Esophagus (tissue), 2 donors: ENCODE results near the gene LCN1. TPM values are rescaled to one million over a fixed set of nuclear protein-coding genes. Genes with fewer than 3 reads are reported as not detected.
"Not testable (repeated sequence)": the region's sequence is repeated elsewhere in the genome, so short reads cannot be mapped to it uniquely, and the experiment has no call there.

Source experiments
- H3K27ac ChIP-seq, 2 donors: one replicate each; pipeline ENCODE4 v1.5.1; 2013; ENCODE audit warnings: low read depth in 2 of 2, mild to moderate bottlenecking in 2 of 2, inconsistent platforms in 1 of 2, low read length in 1 of 2, moderate library complexity in 1 of 2
- H3K27me3 ChIP-seq, 2 donors: one replicate each; pipeline ENCODE4 v1.6.1; 2013; ENCODE audit warnings: low read length in 2 of 2, control low read depth in 1 of 2, mild to moderate bottlenecking in 1 of 2; ENCODE audit not compliant: insufficient read depth in 2 of 2, control insufficient read depth in 1 of 2
- H3K36me3 ChIP-seq, 2 donors: one replicate each; pipeline ENCODE4 v1.6.1; 2013; ENCODE audit warnings: low read length in 1 of 2; ENCODE audit not compliant: control insufficient read depth in 2 of 2, insufficient read depth in 2 of 2
- H3K4me1 ChIP-seq, 2 donors: one replicate each; pipeline ENCODE4 v1.6.1; 2013; ENCODE audit warnings: low read length in 1 of 2; ENCODE audit not compliant: control insufficient read depth in 2 of 2, insufficient read depth in 2 of 2
- H3K4me3 ChIP-seq, 2 donors: one replicate each; pipeline ENCODE4 v1.5.1; 2013; ENCODE audit warnings: low read length in 2 of 2, mild to moderate bottlenecking in 2 of 2, low read depth in 1 of 2, moderate library complexity in 1 of 2
- H3K9me3 ChIP-seq, 2 donors: one replicate each; pipeline ENCODE4 v1.6.1; 2013; ENCODE audit warnings: mild to moderate bottlenecking in 2 of 2, low read depth in 1 of 2, low read length in 1 of 2, moderate library complexity in 1 of 2; ENCODE audit not compliant: control insufficient read depth in 2 of 2, insufficient read depth in 1 of 2
- WGBS, 2 donors: extraction: QIAGEN DNeasy Blood & Tissue Kit; methylation state at CpG; one replicate each; pipeline ENCODE4 v1.1.7; 2013; 5-methylcytosine and 5-hydroxymethylcytosine counted together
- polyA plus RNA-seq, 2 donors: library from polyadenylated mRNA; stranded (reverse); fragments of 200-250 nt; gene quantifications; one replicate each; pipeline ENCODE4 v1.2.3, GENCODE V29; 2013
- donor health status: healthy with polysubstance abuse.
- donor health status: Bipolar disorder and iron deficiency.

The LCN1 gene
- polyA plus RNA-seq, 2 donors, result not detected

DNA sequence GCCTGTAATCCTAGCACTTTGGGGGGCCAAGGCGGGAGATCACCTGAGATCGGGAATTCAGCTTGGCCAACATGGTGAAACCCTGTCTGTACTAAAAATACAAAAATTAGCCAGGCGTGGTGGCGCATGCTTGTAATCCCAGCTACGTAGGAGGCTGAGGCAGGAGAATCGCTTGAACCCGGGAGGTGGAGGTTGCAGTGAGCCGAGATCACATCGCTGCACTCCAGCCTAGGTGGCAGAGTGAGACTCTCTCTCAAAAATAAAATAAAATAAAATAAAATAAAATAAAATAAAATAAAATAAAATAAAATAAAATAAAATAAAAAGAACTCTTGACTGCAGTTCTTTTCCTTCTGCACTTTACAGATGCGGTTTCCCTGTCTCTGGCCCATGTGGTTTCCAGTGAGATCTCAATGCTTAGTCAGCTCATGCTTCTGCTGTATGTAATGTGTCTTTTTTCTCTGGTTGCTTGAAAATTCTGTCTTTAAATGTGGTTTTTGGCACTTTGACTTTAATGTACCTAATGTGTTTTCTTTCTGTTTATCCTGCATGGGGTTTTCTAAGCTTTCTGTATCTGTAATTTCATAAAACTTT is 7.7 kb downstream of the LCN1 start:
- not testable (repeated sequence) for H3K4me1 ChIP-seq, H3K4me3 ChIP-seq, H3K27me3 ChIP-seq, H3K27ac ChIP-seq, H3K9me3 ChIP-seq, H3K36me3 ChIP-seq
- whole genome bisulfite sequencing, 2 donors, result 93 to 94% methylated on average over 10 of the region's 10 CpGs

DNA sequence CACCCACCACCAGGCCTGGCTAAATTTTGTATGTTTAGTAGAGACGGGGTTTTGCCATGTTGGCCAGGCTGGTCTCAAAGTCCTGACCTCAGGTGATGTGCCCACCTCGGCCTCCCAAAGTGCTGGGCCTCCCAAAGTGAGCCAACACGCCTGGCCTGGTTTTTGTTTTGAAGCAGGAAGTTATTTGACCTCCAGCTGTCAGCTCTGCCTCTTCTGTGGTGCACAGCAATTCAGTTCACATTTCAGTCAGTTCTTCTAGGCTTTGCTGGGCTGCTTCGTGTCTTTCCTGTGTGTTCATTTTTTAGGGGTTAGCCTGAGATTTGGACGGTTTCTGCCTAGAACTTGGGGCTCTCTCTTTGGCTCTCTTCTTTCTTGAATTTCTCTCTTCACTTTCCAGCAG is 8.9 kb downstream of the LCN1 start:
- Histone ChIP-seq H3K9me3 (no peaks in the 10 kb centered on the region), H3K27ac (no peak overlapping the region), H3K36me3 (no peaks in the 10 kb centered on the region), H3K4me3 (no peak overlapping the region), H3K4me1 (no peaks in the 10 kb centered on the region), H3K27me3 (no peaks in the 10 kb centered on the region)
- WGBS, 2 donors, result 70 to 74% methylated on average over 5 of the region's 5 CpGs

DNA sequence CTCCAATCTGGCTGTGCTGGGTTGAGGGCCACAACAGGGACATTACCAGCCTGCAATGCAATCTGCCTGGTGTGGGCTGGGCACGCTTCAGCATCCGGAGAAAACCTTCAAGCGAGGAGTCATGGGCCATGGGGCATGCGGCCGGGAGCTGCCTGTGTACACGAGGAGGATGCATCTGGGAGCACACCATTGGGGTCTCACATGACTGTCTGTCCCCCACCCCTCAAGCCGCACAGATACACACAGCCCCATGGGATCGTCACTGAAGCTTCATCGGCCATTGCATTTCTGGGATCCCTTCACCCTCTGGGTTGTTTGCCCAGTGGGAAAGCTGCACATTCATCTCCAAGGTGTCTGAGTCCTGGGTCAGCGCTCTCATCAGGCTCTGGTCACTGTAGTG is 9.9 kb downstream of the LCN1 start:
- H3K27me3 ChIP-seq, result no peaks in the 10 kb centered on the region
- H3K4me3 ChIP-seq, result no peak overlapping the region
- 89 to 91% methylated on average over 10 of the region's 10 CpGs for WGBS, 2 donors
- H3K27ac ChIP-seq, result no peak overlapping the region
- no peaks in the 10 kb centered on the region for H3K9me3 ChIP-seq
- no peaks in the 10 kb centered on the region for H3K36me3 ChIP-seq
- no peaks in the 10 kb centered on the region for H3K4me1 ChIP-seq

DNA sequence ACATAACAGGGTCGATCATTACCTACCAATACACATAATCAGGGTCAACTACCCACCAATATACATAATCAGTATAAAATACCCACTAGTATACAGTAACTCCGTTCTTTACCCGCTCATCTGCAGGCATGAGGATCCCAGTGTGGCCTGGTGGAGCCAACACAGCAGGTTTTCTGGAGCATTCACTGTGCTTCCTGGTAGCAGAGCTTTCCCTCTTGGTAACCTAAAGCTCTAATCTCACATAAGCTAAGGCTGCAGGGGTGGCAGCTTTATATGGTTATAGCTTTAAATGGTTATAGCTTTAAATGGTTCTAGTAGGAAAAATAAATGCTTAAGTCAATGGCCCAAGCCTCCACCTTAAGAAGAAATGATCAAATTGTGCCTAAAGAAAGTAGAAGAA is 11.9 kb downstream of the LCN1 start:
- H3K4me3 ChIP-seq, result no peak overlapping the region
- H3K36me3 ChIP-seq, result no peaks in the 10 kb centered on the region
- WGBS, 2 donors, result 90 to 91% methylated on average over 3 of the region's 3 CpGs
- no peak overlapping the region for H3K27ac ChIP-seq
- no peaks in the 10 kb centered on the region for H3K9me3 ChIP-seq
- no peaks in the 10 kb centered on the region for H3K4me1 ChIP-seq
- H3K27me3 ChIP-seq, result no peaks in the 10 kb centered on the region

DNA sequence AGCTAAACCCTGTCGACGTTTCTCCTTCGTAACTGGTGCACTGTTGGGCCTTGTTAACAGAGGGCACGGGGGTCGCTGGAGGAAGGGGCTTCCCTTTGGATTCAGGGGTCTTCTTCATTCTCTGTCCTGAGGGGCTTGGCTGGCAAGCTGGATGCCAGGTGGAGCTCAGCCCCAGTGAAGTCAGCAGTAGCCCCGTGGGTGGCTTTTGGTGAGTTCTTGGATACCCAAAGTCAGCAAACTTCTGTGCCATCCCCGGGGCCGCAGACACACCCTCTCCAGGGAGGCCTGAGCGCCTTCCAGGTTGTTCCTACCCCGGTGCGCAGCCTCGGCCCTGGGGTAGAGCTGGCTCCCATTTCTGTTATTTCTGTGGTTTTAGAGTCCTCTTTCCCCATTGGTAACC is 12.4 kb downstream of the LCN1 start:
- no peaks in the 10 kb centered on the region for H3K27me3 ChIP-seq
- no peaks in the 10 kb centered on the region for H3K36me3 ChIP-seq
- no peaks in the 10 kb centered on the region for H3K4me1 ChIP-seq
- H3K9me3 ChIP-seq, result no peaks in the 10 kb centered on the region
- WGBS, 2 donors, result 90% methylated on average over 12 of the region's 12 CpGs
- no peak overlapping the region for H3K4me3 ChIP-seq
- no peak overlapping the region for H3K27ac ChIP-seq

DNA sequence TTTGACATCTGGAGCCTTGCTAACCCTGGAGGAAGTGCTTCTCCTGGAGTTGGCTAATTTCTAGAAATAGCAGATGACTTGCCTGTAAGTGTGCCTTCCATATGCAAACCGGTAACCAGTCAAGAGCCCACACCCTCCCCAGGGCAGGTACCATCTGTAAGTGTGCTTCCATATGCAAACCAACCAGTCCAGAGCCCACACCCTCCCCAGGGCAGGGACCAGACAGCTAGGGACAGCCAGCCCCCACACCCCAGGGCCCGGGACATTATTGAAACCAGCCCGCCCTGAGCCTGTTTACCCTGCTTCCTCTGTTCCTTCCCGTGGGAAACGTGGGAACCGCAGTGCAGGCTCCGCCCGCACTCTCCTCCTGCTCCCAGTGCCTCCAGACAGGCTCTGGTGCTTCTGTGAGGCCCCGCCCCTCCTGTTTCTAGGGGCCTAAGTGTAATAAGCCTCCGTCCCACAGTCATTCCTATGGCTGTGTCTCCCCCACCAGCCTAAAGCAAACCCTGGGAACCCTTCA is 13.0 kb downstream of the LCN1 start:
- not testable (repeated sequence) for H3K27me3 ChIP-seq, H3K4me1 ChIP-seq, H3K27ac ChIP-seq, H3K36me3 ChIP-seq, H3K4me3 ChIP-seq, H3K9me3 ChIP-seq
- WGBS, 2 donors, result 28 to 32% methylated on average over 10 of the region's 10 CpGs

DNA sequence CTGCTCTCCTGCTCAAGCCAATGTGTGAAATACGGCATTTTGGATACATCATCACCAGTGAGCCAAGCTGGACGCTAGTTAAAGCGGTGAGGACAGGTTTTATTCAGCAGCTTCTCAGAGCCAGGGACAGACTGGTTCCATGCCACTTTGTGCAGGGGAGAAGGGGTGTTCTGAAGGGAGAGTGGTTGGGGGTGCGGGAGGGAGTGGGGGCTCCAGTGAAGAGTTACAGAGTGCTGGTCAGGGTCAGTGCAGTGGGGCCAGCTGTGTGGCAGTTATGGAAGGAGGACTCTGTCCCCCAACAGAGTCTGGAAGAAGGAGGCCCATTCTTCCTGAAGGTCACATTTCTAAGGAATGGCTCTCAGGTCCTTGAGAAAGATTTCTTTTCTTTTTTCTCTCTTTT is 13.6 kb downstream of the LCN1 start:
- H3K4me1 ChIP-seq, H3K9me3 ChIP-seq, H3K4me3 ChIP-seq, H3K27me3 ChIP-seq, H3K27ac ChIP-seq, H3K36me3 ChIP-seq: not testable (repeated sequence)
- 76 to 80% methylated on average over 4 of the region's 4 CpGs for WGBS, 2 donors

DNA sequence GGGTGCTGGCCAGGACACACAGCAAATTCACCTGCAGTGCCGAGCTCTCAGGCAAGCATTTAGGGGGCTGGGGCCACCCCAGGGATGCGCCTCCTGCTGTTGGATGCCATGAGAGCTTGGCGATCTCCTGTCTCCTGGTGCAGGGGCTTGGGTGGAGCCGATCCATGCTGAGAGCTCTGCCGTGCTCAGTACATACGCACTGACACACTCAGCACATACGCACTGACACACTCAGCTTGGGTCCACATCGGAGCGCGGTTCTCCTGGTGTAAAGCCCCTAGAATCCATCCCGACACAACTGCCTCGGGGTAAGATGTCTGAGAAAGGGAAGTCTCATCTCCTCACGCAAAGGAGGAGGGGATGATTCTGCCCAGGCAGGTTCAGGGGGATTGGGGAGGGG is 14.4 kb downstream of the LCN1 start:
- not testable (repeated sequence) for H3K4me3 ChIP-seq, H3K27me3 ChIP-seq, H3K36me3 ChIP-seq, H3K27ac ChIP-seq, H3K9me3 ChIP-seq, H3K4me1 ChIP-seq
- 75 to 80% methylated on average over 13 of the region's 13 CpGs for WGBS, 2 donors

DNA sequence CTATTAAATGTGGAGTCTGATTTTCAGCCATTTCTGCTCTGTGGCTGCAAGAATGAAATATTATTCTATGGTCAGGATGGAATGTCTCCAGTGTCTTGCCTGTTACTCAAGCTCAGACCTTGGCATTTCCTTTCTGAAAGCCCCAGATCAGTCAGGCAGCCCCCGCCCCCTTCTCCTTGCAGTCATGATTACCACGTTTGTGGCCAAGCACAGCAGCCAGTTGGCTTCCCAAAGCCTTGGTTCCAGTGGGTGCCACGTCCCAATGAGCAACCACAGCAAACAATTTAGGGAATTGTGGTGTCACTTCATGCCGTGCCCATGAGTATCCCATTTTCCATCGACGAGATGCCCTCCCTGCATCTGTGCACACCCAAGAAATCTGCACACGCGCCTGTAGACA is 15.0 kb downstream of the LCN1 start:
- peaks cover 0 to 2% of the 10 kb centered on the region in 2 donors for H3K4me1 ChIP-seq
- H3K27me3 ChIP-seq, result no peaks in the 10 kb centered on the region
- H3K4me3 ChIP-seq, result no peak overlapping the region
- no peak overlapping the region for H3K27ac ChIP-seq
- 74 to 77% methylated on average over 8 of the region's 8 CpGs for WGBS, 2 donors
- H3K36me3 ChIP-seq, result no peaks in the 10 kb centered on the region
- no peaks in the 10 kb centered on the region for H3K9me3 ChIP-seq

DNA sequence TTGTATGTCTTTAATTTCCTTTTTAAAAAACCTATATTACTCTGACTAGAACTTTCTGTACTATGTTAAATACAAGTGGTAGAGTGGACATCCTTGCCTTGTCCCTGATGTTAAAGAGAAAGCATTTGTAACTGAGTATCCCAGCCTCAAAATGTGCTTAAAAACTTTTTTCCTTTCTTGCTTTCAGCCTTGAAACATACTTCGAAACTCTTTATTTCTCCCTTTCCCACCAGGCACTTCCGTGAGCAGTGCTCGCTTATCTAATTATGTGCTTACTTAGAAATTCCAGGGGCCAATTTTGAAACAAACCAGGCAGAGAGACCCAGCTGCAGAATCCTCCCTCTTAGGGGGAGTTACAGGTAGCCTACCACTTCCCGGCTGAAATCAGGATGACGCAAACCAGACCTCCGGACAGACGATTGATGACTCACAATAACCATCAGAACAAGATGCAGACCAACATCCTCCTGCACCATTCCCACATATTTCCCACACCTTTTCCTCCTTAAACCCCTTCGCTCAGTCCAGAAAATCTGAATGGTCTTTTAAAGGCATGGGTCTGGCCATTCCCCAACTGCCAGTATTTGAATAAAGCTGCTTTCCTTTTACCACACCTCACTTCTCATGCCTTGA is 22.1 kb downstream of the LCN1 start:
- 56% methylated on average over 8 of the region's 8 CpGs for WGBS, 2 donors
- not testable (repeated sequence) for H3K4me3 ChIP-seq, H3K4me1 ChIP-seq, H3K36me3 ChIP-seq, H3K9me3 ChIP-seq, H3K27ac ChIP-seq, H3K27me3 ChIP-seq
